Central memory CD8-positive, alpha-beta T cell (primary cell): ENCODE results near the gene INPP5A.
"Not testable (repeated sequence)": the region's sequence is repeated elsewhere in the genome, so short reads cannot be mapped to it uniquely, and the experiment has no call there.

Experiments
- ATAC-seq: fragments of 150-1000 bp; cut with Tn5 transposase; replicated peaks from 2 replicates; pipeline ENCODE4 v1.10.0; 2022; ENCODE audit warnings: mild to moderate bottlenecking, moderate FRiP score, moderate number of reproducible peaks; ENCODE audit not compliant: poor library complexity, severe bottlenecking; ENCODE audit errors: extremely low read depth
- DNase-seq, 2 donors: peaks; one replicate each; pipeline ENCODE4 v3.0.0; 2021; ENCODE audit warnings: low spot score in 2 of 2
- H3K27ac Mint-ChIP-seq: one replicate; pipeline ENCODE4 v1.8.0; 2022; ENCODE audit warnings: low read depth, mild to moderate bottlenecking, moderate library complexity, mixed read lengths
- H3K27me3 Mint-ChIP-seq: one replicate; pipeline ENCODE4 v1.8.0; 2022; ENCODE audit warnings: mixed read lengths
- H3K36me3 Mint-ChIP-seq: one replicate; pipeline ENCODE4 v1.8.0; 2022; ENCODE audit warnings: mild to moderate bottlenecking, moderate library complexity, mixed read lengths; ENCODE audit not compliant: insufficient read depth
- H3K4me1 Mint-ChIP-seq: one replicate; pipeline ENCODE4 v1.8.0; 2022; ENCODE audit warnings: mixed read lengths
- H3K4me3 Mint-ChIP-seq: one replicate; pipeline ENCODE4 v1.8.0; 2022; ENCODE audit warnings: mild to moderate bottlenecking, moderate library complexity, mixed read lengths
- H3K9me3 Mint-ChIP-seq: one replicate; pipeline ENCODE4 v1.8.0; 2022; ENCODE audit warnings: mixed read lengths

Gene INPP5A

GRCh38 chr10:132790934-132791829 lies 253.6 kb downstream of the INPP5A start:
- Mint-ChIP-seq H3K27me3 (no peaks in the 10 kb centered on the region), H3K4me3 (no peak overlapping the region), H3K9me3 (no peaks in the 10 kb centered on the region), H3K36me3 (peaks cover 2% of the 10 kb centered on the region), H3K27ac (no peak overlapping the region), H3K4me1 (no peaks in the 10 kb centered on the region)
- ATAC-seq (no peak), DNase-seq (no peak)

GRCh38 chr10:132792099-132792498 lies 254.5 kb downstream of the INPP5A start:
- not testable (repeated sequence) for H3K36me3 Mint-ChIP-seq, H3K27me3 Mint-ChIP-seq, ATAC-seq, H3K27ac Mint-ChIP-seq, H3K9me3 Mint-ChIP-seq, DNase-seq, H3K4me1 Mint-ChIP-seq, H3K4me3 Mint-ChIP-seq

DNA sequence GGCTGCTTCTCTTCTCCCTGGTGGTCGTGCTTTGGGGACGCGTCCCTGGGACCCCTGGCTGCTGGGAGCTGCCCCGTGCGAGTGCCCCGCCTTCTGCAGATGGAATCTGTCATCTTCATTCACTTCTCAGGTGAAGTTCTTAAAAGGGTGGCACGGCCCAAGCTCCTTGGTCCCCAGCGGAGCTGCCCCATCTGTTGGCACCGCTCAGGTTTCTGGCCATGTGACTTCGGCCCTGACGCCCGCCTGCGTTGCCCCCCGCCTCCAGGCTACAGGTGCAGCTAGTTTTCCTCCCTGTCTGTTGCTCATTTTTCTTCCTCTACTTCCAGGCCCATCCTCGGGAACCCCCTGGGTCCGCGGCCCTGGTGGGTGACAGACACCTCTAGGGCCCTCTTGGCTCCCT lies 255.2 kb downstream of the INPP5A start:
- ATAC-seq (no peak), DNase-seq (no peak)
- peaks cover 2% of the 10 kb centered on the region for H3K36me3 Mint-ChIP-seq
- H3K9me3 Mint-ChIP-seq, result no peaks in the 10 kb centered on the region
- H3K27ac Mint-ChIP-seq, result no peak overlapping the region
- no peak overlapping the region for H3K4me3 Mint-ChIP-seq
- H3K4me1 Mint-ChIP-seq, result no peaks in the 10 kb centered on the region
- H3K27me3 Mint-ChIP-seq, result no peaks in the 10 kb centered on the region

- no peak overlapping the region for H3K27ac Mint-ChIP-seq
- H3K9me3 Mint-ChIP-seq, result no peaks in the 10 kb centered on the region
- H3K27me3 Mint-ChIP-seq, result no peaks in the 10 kb centered on the region
- ATAC-seq (no peak), DNase-seq (no peak)
- H3K4me3 Mint-ChIP-seq, result no peak overlapping the region
- H3K36me3 Mint-ChIP-seq, result no peaks in the 10 kb centered on the region
- no peaks in the 10 kb centered on the region for H3K4me1 Mint-ChIP-seq
Measured at GRCh38 chr10:132793213-132793612, 255.6 kb downstream of the INPP5A start.

DNA sequence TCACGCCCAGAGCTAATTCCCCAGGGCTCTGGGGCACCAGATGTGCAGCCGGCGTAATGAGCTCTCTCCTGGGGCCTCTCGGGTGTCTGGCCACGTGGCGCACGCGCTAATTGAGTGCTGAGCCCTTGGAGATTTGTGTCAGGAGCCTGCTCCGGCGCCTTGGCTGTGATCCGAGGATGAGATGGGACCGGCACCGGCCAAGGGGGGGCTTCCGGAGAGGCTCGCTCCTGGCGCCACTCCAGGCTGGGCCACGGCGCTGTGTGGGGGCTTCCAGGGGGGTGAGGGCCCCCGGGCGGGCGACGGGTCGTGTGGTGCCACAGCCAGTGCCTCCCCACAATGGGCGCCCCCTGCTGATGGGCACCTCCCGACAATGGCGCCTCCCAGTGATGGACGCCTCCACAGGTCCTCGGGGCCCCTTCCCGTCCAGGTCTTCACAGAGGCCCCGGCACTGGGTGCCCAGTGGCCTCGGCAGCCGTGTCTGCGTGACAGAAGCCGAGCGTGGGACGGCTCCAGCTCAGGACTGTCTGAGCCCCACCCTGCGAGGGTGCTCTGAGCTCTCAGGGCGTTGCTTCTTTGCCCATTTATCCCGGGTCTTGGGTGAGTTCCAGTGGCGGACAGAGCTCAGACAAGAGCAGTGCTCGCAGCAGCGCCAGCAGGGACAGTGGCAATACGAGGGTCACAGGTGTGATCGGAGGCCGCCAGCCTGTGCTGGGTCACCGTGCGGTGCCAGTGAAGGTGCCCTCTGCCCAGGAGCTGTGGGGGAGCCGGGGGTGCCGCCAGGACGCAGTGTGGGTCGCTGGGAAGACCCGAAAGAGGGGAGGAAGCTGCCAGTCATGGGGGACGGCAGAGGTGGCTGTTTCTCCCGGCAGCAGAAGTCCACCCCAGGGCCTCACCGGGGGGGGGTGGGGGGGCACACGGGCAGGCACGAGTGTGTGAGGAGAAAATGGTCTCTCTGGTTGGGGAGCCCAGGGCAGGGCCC lies 256.6 kb downstream of the INPP5A start:
- Mint-ChIP-seq H3K27me3 (no peaks in the 10 kb centered on the region), H3K36me3 (no peaks in the 10 kb centered on the region), H3K4me3 (no peak overlapping the region), H3K9me3 (no peaks in the 10 kb centered on the region), H3K4me1 (no peaks in the 10 kb centered on the region), H3K27ac (no peak overlapping the region)
- no peak for DNase-seq
- ATAC-seq, result no peak

GRCh38 chr10:132796846-132797245 lies 259.3 kb downstream of the INPP5A start:
- Mint-ChIP-seq H3K27me3 (no peaks in the 10 kb centered on the region), H3K27ac (no peak overlapping the region), H3K36me3 (no peaks in the 10 kb centered on the region), H3K4me3 (no peak overlapping the region), H3K9me3 (no peaks in the 10 kb centered on the region), H3K4me1 (no peaks in the 10 kb centered on the region)
- no peak for DNase-seq
- ATAC-seq, result no peak

DNA sequence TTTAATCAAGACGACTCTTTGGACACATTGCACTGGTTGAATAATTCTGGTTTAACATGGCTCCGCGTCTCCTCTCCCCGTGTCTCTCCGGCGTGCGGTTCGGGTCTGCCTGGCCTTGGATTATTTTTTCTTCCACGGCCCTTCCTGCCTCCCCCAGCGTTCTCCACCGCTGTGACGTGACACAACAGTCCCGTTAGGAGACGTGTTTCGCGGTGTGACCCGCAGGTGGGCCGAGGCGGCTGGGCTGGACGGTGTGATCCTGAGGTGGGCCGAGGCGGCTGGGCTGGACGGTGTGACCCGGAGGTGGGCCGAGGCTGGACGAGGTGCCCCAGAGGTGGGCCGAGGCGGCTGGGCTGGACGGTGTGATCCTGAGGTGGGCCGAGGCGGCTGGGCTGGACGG lies 260.4 kb downstream of the INPP5A start:
- not testable (repeated sequence) for DNase-seq, ATAC-seq, H3K36me3 Mint-ChIP-seq

GRCh38 chr10:132798403-132798802 lies 260.8 kb downstream of the INPP5A start:
- no peak overlapping the region for H3K4me3 Mint-ChIP-seq
- ATAC-seq, result no peak

More for the DNA sequence above, 260.4 kb downstream of the INPP5A start:
- not testable (repeated sequence) for H3K4me3 Mint-ChIP-seq, H3K27me3 Mint-ChIP-seq, H3K27ac Mint-ChIP-seq, H3K4me1 Mint-ChIP-seq, H3K9me3 Mint-ChIP-seq

DNA sequence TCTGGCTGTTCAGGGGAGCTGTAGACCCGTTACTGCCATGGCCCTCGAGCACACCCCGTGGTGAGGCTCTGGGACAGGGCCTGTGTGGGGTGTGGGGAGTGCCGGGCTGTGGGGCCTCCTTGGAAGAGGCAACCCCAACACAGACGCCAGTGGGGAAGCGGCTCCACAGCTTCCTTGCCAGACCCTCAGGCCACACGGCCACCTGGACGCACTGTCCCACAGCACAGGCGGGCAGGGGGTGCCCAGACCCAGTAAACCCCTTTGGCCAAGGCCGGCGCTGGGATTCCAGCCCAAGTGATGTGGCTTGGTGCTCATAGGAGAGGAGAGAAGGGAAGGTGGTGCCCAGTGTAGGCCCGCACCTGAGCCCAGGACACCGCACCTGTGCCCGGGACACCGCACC lies 261.3 kb downstream of the INPP5A start:
- DNase-seq (no peak), ATAC-seq (no peak)
- Mint-ChIP-seq H3K27me3 (no peaks in the 10 kb centered on the region), H3K4me3 (no peak overlapping the region), H3K9me3 (no peaks in the 10 kb centered on the region), H3K4me1 (no peaks in the 10 kb centered on the region), H3K36me3 (no peaks in the 10 kb centered on the region), H3K27ac (no peak overlapping the region)

More at GRCh38 chr10:132798403-132798802, 260.8 kb downstream of the INPP5A start:
- Mint-ChIP-seq H3K27ac (no peak overlapping the region), H3K4me1 (no peaks in the 10 kb centered on the region), H3K27me3 (no peaks in the 10 kb centered on the region), H3K36me3 (no peaks in the 10 kb centered on the region), H3K9me3 (no peaks in the 10 kb centered on the region)
- DNase-seq, result no peak

DNA sequence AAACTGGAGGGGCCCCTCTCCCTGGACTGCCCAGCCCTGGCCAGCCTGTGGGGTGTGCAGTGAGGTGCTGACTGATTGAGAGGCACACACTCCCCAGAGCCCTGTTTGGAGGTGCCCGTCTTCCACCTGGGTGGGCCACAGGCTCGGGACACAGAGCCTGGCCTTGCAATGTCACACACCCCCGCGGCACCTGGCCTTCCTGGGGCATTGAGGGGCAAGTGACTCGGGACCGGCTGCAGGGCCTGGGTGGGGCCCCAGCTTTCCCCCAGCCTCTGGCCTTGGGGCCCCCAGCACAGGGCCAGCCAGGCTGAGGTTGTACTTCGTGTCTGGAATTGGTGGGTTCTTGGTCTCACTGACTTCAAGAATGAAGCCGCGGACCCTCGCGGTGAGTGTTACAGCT lies 262.3 kb downstream of the INPP5A start:
- no peak overlapping the region for H3K4me3 Mint-ChIP-seq
- H3K4me1 Mint-ChIP-seq, result no peaks in the 10 kb centered on the region
- H3K36me3 Mint-ChIP-seq, result no peaks in the 10 kb centered on the region
- no peaks in the 10 kb centered on the region for H3K27me3 Mint-ChIP-seq
- no peak for DNase-seq
- no peak for ATAC-seq
- no peaks in the 10 kb centered on the region for H3K9me3 Mint-ChIP-seq
- no peak overlapping the region for H3K27ac Mint-ChIP-seq

DNA sequence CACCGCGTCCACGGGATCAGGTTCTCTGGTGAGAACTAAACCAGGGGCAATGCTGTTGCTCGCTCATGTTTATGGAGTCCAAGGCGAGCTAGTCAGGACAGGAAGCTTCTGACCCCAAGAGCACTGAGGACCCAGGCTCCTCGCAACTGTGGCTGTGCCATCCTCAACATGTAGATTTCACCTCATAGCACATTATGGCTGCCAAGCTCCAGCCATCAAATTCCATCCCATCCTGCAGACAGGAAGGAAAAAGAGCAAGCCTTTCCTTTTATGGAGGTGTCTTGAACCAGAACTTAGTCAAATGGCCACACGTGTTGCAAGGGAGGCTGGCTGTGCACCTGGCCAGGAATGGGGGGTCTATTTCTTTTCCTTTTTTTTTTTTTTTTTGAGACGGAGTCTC lies 264.5 kb downstream of the INPP5A start:
- Mint-ChIP-seq H3K4me3 (no peak overlapping the region), H3K4me1 (no peaks in the 10 kb centered on the region), H3K9me3 (no peaks in the 10 kb centered on the region), H3K27ac (no peak overlapping the region), H3K27me3 (no peaks in the 10 kb centered on the region), H3K36me3 (no peaks in the 10 kb centered on the region)
- ATAC-seq, result no peak
- no peak for DNase-seq

DNA sequence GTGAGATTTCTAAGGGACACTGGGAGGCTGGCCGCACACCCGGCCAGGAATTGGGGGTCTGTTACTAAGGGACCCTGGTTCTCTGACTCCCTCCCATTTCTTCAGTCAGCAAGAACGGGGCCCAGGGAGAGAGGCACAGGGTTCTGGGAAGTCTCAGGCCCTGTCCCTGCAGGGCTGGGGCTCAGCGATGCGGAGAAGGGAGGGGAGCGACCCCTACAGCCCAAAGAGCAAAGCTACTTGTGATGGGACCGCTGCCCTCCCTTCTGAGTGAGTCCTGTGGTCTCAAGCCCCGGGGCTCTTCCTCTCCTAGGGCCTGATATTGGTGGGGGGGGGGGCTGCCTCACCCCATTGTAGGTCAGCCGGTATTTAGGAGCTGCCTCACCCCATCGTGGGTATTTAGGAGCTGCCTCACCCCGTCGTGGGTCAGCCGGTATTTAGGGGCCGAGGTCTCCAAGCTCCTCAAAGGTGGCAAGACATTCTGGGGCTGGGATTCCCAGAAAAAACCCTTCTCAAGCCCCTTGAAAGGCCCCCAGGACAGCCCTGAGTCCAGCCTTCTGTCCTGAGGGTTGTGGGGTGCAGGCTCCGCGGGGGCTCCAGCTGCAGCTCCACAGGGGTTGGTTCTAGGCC lies 265.2 kb downstream of the INPP5A start:
- no peak overlapping the region for H3K27ac Mint-ChIP-seq

More for the DNA sequence above, 265.2 kb downstream of the INPP5A start:
- Mint-ChIP-seq H3K4me1 (no peaks in the 10 kb centered on the region), H3K9me3 (no peaks in the 10 kb centered on the region), H3K4me3 (no peak overlapping the region), H3K27me3 (no peaks in the 10 kb centered on the region), H3K36me3 (no peaks in the 10 kb centered on the region)
- DNase-seq, result no peak
- ATAC-seq, result no peak
